CD14-positive monocyte (primary cell): Measurements from ENCODE around the gene SGCB. TPM values are rescaled to one million over a fixed set of nuclear protein-coding genes. Genes with fewer than 3 reads are reported as not detected.

ENCODE experiments used
- DNase-seq, 3 donors: peaks; one replicate each; pipeline ENCODE4 v3.0.0-alpha.2; 2011 to 2022
- H2AFZ ChIP-seq: 2 replicates; pipeline ENCODE4 v1.6.0; 2012; ENCODE audit warnings: mild to moderate bottlenecking, low read depth, low read length, inconsistent platforms; ENCODE audit not compliant: insufficient read depth, poor library complexity, severe bottlenecking
- H3K27ac ChIP-seq, 2 donors: 1 replicate in 1 of 2; 2 replicates in 1 of 2; pipeline ENCODE4 v1.5.1; 2012 to 2013; ENCODE audit warnings: low read length in 2 of 2, control low read depth in 1 of 2, inconsistent platforms in 1 of 2, low read depth in 1 of 2, mild to moderate bottlenecking in 1 of 2
- H3K27me3 ChIP-seq, 2 donors: one replicate each; pipeline versions ENCODE4 v1.6.0 to v1.6.1; 2011 to 2013; ENCODE audit warnings: low read length in 2 of 2; ENCODE audit not compliant: control insufficient read depth in 2 of 2, insufficient read depth in 2 of 2
- H3K36me3 ChIP-seq, 2 donors: replicated peaks in 1 of 2; 1 replicate in 1 of 2; 2 replicates in 1 of 2; pipeline versions ENCODE4 v1.5.1 to v1.6.1; 2012 to 2013; ENCODE audit warnings: low read length in 2 of 2, control low read depth in 1 of 2, inconsistent platforms in 1 of 2, mild to moderate bottlenecking in 1 of 2; ENCODE audit not compliant: insufficient read depth in 2 of 2, control insufficient read depth in 1 of 2
- H3K4me1 ChIP-seq, 2 donors: 1 replicate in 1 of 2; 2 replicates in 1 of 2; pipeline versions ENCODE4 v1.5.1 to v1.6.1; 2012 to 2013; ENCODE audit warnings: low read length in 2 of 2, control low read depth in 1 of 2, inconsistent platforms in 1 of 2, mild to moderate bottlenecking in 1 of 2, moderate library complexity in 1 of 2; ENCODE audit not compliant: insufficient read depth in 2 of 2, control insufficient read depth in 1 of 2
- H3K4me2 ChIP-seq: replicated peaks from 2 replicates; pipeline ENCODE3; 2012; ENCODE audit warnings: low read length, moderate library complexity, mild to moderate bottlenecking; ENCODE audit not compliant: poor library complexity, severe bottlenecking; ENCODE audit errors: extremely low read depth
- H3K4me3 ChIP-seq, 3 experiments: fragments of 200-600 bp in 1 of 3; sonication (generic) in 1 of 3; replicated peaks in 1 of 3; 1 replicate in 2 of 3; 2 replicates in 1 of 3; pipeline ENCODE4 v1.5.1; 2011 to 2013; ENCODE audit warnings: low read length in 3 of 3, mild to moderate bottlenecking in 3 of 3, control low read depth in 2 of 3, low read depth in 2 of 3, inconsistent platforms in 1 of 3, moderate library complexity in 1 of 3
- H3K79me2 ChIP-seq: 2 replicates; pipeline ENCODE4 v1.6.0; 2012; ENCODE audit warnings: mild to moderate bottlenecking, control low read depth, inconsistent platforms, low read length, moderate library complexity; ENCODE audit not compliant: insufficient read depth
- H3K9ac ChIP-seq: 2 replicates; pipeline ENCODE4 v1.6.0; 2017; ENCODE audit warnings: low read length, mild to moderate bottlenecking; ENCODE audit not compliant: insufficient read depth, poor library complexity, severe bottlenecking
- H3K9me3 ChIP-seq, 2 donors: replicated peaks in 1 of 2; 1 replicate in 1 of 2; 2 replicates in 1 of 2; pipeline versions ENCODE4 v1.5.1 to v1.6.1; 2012 to 2013; ENCODE audit warnings: low read length in 2 of 2, control low read depth in 1 of 2; ENCODE audit not compliant: control insufficient read depth in 1 of 2, insufficient read depth in 1 of 2
- H4K20me1 ChIP-seq: 2 replicates; pipeline ENCODE4 v1.6.0; 2012; ENCODE audit warnings: mild to moderate bottlenecking, low read length, control low read depth, moderate library complexity; ENCODE audit not compliant: insufficient read depth
- H3K27ac Mint-ChIP-seq, 7 donors: one replicate each; pipeline ENCODE4 v1.8.0; 2020; ENCODE audit warnings: mild to moderate bottlenecking in 7 of 7, mixed read lengths in 7 of 7, moderate library complexity in 6 of 7, inconsistent platforms in 2 of 7
- H3K27me3 Mint-ChIP-seq, 3 donors: one replicate each; pipeline ENCODE4 v1.8.0; 2021 to 2022; ENCODE audit warnings: low read depth in 3 of 3, mild to moderate bottlenecking in 3 of 3, mixed read lengths in 3 of 3, moderate library complexity in 3 of 3, inconsistent platforms in 1 of 3
- H3K36me3 Mint-ChIP-seq, 2 donors: one replicate each; pipeline ENCODE4 v1.8.0; 2020; ENCODE audit warnings: mixed read lengths in 2 of 2, inconsistent platforms in 1 of 2, mild to moderate bottlenecking in 1 of 2
- H3K4me1 Mint-ChIP-seq: one replicate; pipeline ENCODE4 v1.8.0; 2020; ENCODE audit warnings: mild to moderate bottlenecking, mixed read lengths
- H3K4me3 Mint-ChIP-seq, 2 donors: one replicate each; pipeline ENCODE4 v1.8.0; 2020; ENCODE audit warnings: mild to moderate bottlenecking in 2 of 2, mixed read lengths in 2 of 2, moderate library complexity in 1 of 2
- H3K9me3 Mint-ChIP-seq, 7 donors: one replicate each; pipeline ENCODE4 v1.8.0; 2020 to 2022; ENCODE audit warnings: mixed read lengths in 7 of 7, mild to moderate bottlenecking in 6 of 7, moderate library complexity in 6 of 7, inconsistent platforms in 2 of 7
- WGBS: methylation state at CpG from one replicate; pipeline ENCODE4 v1.1.5; 2013; ENCODE audit warnings: missing lambda C conversion rate; ENCODE audit not compliant: insufficient coverage; 5-methylcytosine and 5-hydroxymethylcytosine counted together
- intact Hi-C, 2 donors: fragments of 100-400 bp; cut with micrococcal nuclease; formaldehyde crosslinking; loops; one replicate each; pipeline versions ENCODE4 v1.15.0 to v1.15.1; 2023
- polyA plus RNA-seq, 3 donors: library from polyadenylated mRNA; depleted of rRNA in 1 of 3; unstranded in 2 of 3; stranded (reverse) in 1 of 3; fragments of 300-500 nt in 2 of 3; fragments of >200 nt in 1 of 3; fragmentation: Illumina TruSeq in 2 of 3; gene quantifications; 1 replicate in 2 of 3; 2 replicates in 1 of 3; pipeline ENCODE4 v1.2.3, GENCODE V29; 2012 to 2021
- TF ChIP-seq, protein P1 (sequence below): fragments of 200-600 bp; IDR thresholded peaks from one replicate; pipeline ENCODE4 v1.8.0; 2022; ENCODE audit warnings: antibody characterized with exemption, mild to moderate bottlenecking

The SGCB gene
- polyA plus RNA-seq, 3 donors, result 0.77 to 0.96 (median 0.95) TPM

GRCh38 chr4:52012651-52013050, 25.4 kb downstream of the SGCB start:
- no peaks in the 10 kb centered on the region for H3K9me3 Mint-ChIP-seq
- H3K36me3 Mint-ChIP-seq, result no peaks in the 10 kb centered on the region
- peaks cover 12% of the 10 kb centered on the region for H3K4me1 Mint-ChIP-seq
- Histone ChIP-seq H3K4me3 (no peak overlapping the region), H3K36me3 (no peaks in the 10 kb centered on the region), H3K4me2 (no peak overlapping the region), H4K20me1 (no peaks in the 10 kb centered on the region), H3K4me1 (peaks cover 13 to 14% of the 10 kb centered on the region in 2 donors), H3K27me3 (no peaks in the 10 kb centered on the region), H3K9me3 (no peaks in the 10 kb centered on the region), H3K79me2 (no peaks in the 10 kb centered on the region), H3K9ac (no peak overlapping the region), H2AFZ (no peak overlapping the region), H3K27ac (no peak overlapping the region)
- 100% methylated on average over 1 of the region's 1 CpG for WGBS
- TF ChIP-seq, protein P1, sequence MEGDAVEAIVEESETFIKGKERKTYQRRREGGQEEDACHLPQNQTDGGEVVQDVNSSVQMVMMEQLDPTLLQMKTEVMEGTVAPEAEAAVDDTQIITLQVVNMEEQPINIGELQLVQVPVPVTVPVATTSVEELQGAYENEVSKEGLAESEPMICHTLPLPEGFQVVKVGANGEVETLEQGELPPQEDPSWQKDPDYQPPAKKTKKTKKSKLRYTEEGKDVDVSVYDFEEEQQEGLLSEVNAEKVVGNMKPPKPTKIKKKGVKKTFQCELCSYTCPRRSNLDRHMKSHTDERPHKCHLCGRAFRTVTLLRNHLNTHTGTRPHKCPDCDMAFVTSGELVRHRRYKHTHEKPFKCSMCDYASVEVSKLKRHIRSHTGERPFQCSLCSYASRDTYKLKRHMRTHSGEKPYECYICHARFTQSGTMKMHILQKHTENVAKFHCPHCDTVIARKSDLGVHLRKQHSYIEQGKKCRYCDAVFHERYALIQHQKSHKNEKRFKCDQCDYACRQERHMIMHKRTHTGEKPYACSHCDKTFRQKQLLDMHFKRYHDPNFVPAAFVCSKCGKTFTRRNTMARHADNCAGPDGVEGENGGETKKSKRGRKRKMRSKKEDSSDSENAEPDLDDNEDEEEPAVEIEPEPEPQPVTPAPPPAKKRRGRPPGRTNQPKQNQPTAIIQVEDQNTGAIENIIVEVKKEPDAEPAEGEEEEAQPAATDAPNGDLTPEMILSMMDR, result no peak
- no peaks in the 10 kb centered on the region for H3K27me3 Mint-ChIP-seq
- DNase-seq, result no peak
- intact Hi-C loops, result no loop called here
- H3K4me3 Mint-ChIP-seq, result no peak overlapping the region
- H3K27ac Mint-ChIP-seq, result no peak overlapping the region

DNA sequence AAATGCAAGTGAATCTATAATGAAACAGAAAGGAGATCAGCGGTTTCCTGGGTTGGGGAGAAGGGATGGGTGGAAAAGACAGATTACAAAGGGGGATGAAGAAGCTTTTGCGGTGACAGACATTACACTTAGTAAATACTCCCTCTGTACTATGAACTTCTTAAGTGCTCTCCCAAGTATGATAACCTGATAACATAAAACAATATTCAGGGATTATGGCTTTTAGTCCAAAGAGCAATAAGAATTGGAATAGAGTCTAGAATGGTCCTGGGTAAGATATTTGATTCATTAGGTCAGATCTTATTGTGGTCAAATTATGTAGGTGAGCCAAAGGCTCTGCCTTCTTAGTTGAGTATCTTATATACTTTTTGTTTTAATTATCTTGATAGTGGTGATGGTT, 27.1 kb downstream of the SGCB start:
- no peak overlapping the region for H3K4me2 ChIP-seq
- H3K9me3 Mint-ChIP-seq, result no peaks in the 10 kb centered on the region
- no peak overlapping the region for H3K4me3 Mint-ChIP-seq
- H2AFZ ChIP-seq, result no peak overlapping the region
- H3K27me3 ChIP-seq, result no peaks in the 10 kb centered on the region
- H3K4me1 Mint-ChIP-seq, result peaks cover 12% of the 10 kb centered on the region
- H3K9ac ChIP-seq, result no peak overlapping the region
- no peaks in the 10 kb centered on the region for H4K20me1 ChIP-seq
- H3K27me3 Mint-ChIP-seq, result no peaks in the 10 kb centered on the region
- no peak for DNase-seq
- no peaks in the 10 kb centered on the region for H3K36me3 ChIP-seq
- no peak overlapping the region for H3K27ac Mint-ChIP-seq
- TF ChIP-seq, protein P1, result no peak
- no peaks in the 10 kb centered on the region for H3K79me2 ChIP-seq
- H3K4me3 ChIP-seq, result no peak overlapping the region
- peaks cover 13 to 14% of the 10 kb centered on the region in 2 donors for H3K4me1 ChIP-seq
- H3K27ac ChIP-seq, result no peak overlapping the region
- H3K9me3 ChIP-seq, result no peaks in the 10 kb centered on the region
- intact Hi-C loops, result no loop called here
- no peaks in the 10 kb centered on the region for H3K36me3 Mint-ChIP-seq
- WGBS, result no CpG with 5 or more reads among the region's 2 CpGs
